ENCODE measurements around the gene CRY1.

DNA sequence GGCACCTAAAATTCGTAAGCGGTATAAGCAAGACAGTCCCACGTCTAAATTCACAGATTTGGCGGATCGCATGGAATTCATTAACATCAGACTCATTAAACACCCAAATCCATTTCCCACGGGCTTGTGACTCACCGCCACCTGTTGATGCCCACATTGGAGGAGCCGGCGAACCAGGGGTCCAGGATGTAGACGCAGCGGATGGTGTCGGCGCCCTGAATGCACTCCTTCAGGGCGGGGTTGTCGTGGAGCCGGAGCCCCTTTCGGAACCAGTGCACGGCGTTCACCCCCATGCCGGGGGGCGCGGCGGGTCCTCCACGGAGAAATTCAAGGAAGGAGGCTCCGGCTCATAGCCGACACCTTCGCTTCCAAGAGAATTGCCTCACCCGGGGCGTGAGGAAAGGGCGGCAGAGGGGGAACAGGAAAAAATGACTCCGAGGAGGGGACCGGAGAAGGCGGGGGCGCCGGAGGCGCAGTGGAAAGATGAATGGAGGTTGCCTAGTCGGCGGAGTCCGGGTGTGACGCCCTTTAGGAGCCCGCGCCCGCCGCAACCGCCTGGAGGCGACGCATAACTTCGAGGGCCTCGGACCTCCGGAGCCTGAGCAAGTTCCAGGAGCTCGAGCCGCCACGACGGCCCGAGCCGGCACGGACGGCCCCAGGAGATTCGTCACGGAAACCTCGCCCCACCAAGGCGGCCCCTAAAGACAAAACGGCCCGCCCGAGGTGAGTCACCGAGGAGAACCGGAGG, 506 bp downstream of the CRY1 start:
- TF ChIP-seq, protein P1, sequence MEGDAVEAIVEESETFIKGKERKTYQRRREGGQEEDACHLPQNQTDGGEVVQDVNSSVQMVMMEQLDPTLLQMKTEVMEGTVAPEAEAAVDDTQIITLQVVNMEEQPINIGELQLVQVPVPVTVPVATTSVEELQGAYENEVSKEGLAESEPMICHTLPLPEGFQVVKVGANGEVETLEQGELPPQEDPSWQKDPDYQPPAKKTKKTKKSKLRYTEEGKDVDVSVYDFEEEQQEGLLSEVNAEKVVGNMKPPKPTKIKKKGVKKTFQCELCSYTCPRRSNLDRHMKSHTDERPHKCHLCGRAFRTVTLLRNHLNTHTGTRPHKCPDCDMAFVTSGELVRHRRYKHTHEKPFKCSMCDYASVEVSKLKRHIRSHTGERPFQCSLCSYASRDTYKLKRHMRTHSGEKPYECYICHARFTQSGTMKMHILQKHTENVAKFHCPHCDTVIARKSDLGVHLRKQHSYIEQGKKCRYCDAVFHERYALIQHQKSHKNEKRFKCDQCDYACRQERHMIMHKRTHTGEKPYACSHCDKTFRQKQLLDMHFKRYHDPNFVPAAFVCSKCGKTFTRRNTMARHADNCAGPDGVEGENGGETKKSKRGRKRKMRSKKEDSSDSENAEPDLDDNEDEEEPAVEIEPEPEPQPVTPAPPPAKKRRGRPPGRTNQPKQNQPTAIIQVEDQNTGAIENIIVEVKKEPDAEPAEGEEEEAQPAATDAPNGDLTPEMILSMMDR (IDR thresholded peaks at IDR 0.05), result no peak
- TF ChIP-seq POLR2A (IDR thresholded peaks at IDR 0.05), result no peak
